GM18502 (cell line): Measurements from ENCODE around the gene ARHGAP10.
A peak's percentile ranks its signal among the peaks of the same experiment; 100 is the strongest.
"Not testable (repeated sequence)": the region's sequence is repeated elsewhere in the genome, so short reads cannot be mapped to it uniquely, and the experiment has no call there.

Experiments used
- ATAC-seq: cut with Tn5 transposase; IDR thresholded peaks from one replicate; pipeline ENCODE4 v1.9.1; 2021; ENCODE audit warnings: mild to moderate bottlenecking; ENCODE audit not compliant: unreplicated experiment, poor library complexity

The ARHGAP10 gene

GRCh38 chr4:147965873-147966272, 234.0 kb downstream of the ARHGAP10 start:
- ATAC-seq: no peak

- ATAC-seq: no peak
Observed at GRCh38 chr4:147968641-147969040, 236.8 kb downstream of the ARHGAP10 start.

- ATAC-seq: no peak
Observed at GRCh38 chr4:147969573-147970385, 237.9 kb downstream of the ARHGAP10 start.

GRCh38 chr4:147971116-147971515, 239.2 kb downstream of the ARHGAP10 start:
- no peak for ATAC-seq

GRCh38 chr4:147975325-147975724, 243.4 kb downstream of the ARHGAP10 start:
- no peak for ATAC-seq

- no peak for ATAC-seq
Observed at GRCh38 chr4:147975933-147976928, 244.3 kb downstream of the ARHGAP10 start.

- no peak for ATAC-seq
Observed at GRCh38 chr4:147980586-147980985, 248.7 kb downstream of the ARHGAP10 start.

GRCh38 chr4:147981305-147981704, 249.4 kb downstream of the ARHGAP10 start:
- peak; percentile 97 for ATAC-seq

GRCh38 chr4:147984065-147984777, 252.3 kb downstream of the ARHGAP10 start:
- ATAC-seq: no peak

GRCh38 chr4:147984778-147985138, 252.9 kb downstream of the ARHGAP10 start:
- no peak for ATAC-seq

- ATAC-seq: no peak
Observed at GRCh38 chr4:147985376-147985775, 253.5 kb downstream of the ARHGAP10 start.

GRCh38 chr4:147987252-147987651, 255.4 kb downstream of the ARHGAP10 start:
- ATAC-seq: peak; percentile 75

- ATAC-seq: no peak
Observed at GRCh38 chr4:147991543-147992283, 259.8 kb downstream of the ARHGAP10 start.

GRCh38 chr4:147994076-147994475, 262.2 kb downstream of the ARHGAP10 start:
- no peak for ATAC-seq

GRCh38 chr4:147994491-147995385, 262.9 kb downstream of the ARHGAP10 start:
- no peak for ATAC-seq

- ATAC-seq: no peak
Observed at GRCh38 chr4:147996859-147997258, 265.0 kb downstream of the ARHGAP10 start.

GRCh38 chr4:148000038-148000437, 268.1 kb downstream of the ARHGAP10 start:
- ATAC-seq: not testable (repeated sequence)

- no peak for ATAC-seq
Observed at GRCh38 chr4:148004228-148004857, 272.5 kb downstream of the ARHGAP10 start.
